Skin of body (tissue), 1 donor: Measurements from ENCODE around the gene GPC4. TPM values are rescaled to one million over a fixed set of nuclear protein-coding genes. Genes with fewer than 3 reads are reported as not detected.

ENCODE experiments used
- total RNA-seq: library from RNA; depleted of rRNA; stranded (reverse); fragments of >200 nt; gene quantifications from one replicate; pipeline ENCODE4 v1.2.3, GENCODE V29; 2014

GPC4 gene
- total RNA-seq, 1 donor from 2014 or later = 24.5 TPM

Other genes with a start within 250 kb of the GPC4 start
- gene TFDP3, start 197.1 kb downstream of the GPC4 start, total RNA-seq = not detected